GM04503 (cell line): Measurements from ENCODE around the gene HAPLN3.

Experiments used
- DNase-seq: peaks from one replicate; pipeline ENCODE4 v3.0.0-alpha.2; 2012; ENCODE audit warnings: low read depth

HAPLN3 gene

GRCh38 chr15:88860212-88860611, 35.1 kb downstream of the HAPLN3 start:
- no peak for DNase-seq

DNA sequence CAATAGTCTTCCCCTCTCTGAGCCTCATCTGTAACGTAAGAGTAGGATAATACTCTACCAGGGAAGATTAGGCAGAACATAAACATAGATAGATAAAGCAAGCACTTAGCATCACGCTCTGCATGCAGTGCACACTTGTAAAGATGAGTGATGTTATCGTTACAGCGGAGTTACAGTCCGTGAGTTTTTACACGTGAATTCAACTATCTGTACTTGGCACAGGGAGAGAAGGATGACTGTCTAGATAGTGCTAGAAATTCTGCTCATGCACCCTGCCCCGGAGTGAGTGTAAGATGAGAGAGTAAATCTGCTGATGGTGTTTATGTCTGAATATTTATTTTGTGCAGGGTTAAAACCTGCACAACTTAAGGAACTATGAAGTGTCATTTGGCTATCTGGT, 35.8 kb downstream of the HAPLN3 start:
- no peak for DNase-seq

GRCh38 chr15:88858934-88859333, 36.4 kb downstream of the HAPLN3 start:
- no peak for DNase-seq

DNA sequence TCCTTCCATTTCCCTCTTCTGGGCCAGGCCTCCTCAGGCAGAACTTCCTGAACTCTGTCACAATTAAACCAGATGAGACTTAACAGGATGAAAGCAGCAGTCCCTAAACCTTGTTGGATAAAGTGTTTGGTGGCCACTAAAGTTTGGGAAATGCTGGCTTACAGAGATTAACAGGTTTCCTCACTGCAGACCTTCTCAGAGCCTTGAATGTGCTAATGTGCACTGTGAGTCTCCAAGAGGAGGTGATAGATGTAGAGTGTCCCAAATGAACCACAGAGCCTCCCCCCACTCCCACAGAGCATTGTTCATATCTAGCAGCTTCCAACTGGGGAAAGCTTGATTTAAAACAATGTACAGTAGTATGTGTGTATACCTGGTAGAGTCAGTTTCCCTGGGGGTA, 42.9 kb downstream of the HAPLN3 start:
- no peak for DNase-seq

DNA sequence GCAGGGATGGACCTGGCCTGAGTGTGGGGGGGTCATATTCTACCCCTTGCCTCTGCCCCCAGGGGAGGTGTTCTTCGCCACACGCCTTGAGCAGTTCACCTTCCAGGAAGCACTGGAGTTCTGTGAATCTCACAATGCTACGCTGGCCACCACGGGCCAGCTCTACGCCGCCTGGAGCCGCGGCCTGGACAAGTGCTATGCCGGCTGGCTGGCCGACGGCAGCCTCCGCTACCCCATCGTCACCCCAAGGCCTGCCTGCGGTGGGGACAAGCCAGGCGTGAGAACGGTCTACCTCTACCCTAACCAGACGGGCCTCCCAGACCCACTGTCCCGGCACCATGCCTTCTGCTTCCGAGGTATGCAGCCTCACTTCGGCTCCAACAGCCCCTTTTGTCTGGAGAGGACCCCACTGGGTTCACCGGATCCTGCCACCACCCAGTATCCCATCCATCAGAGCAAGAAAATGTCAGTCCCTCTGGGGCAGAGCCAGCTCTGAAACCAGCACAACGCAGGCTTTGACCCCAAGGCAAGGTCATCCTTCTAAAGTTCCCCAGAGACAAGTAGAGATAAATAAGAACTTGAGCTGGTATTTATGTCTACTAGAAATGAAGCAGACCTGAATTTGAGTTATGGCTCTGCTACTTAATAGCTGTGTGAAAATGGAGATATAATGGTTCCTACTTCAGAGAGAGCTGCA, 45.8 kb downstream of the HAPLN3 start:
- DNase-seq: no peak

GRCh38 chr15:88848203-88848602, 47.1 kb downstream of the HAPLN3 start:
- no peak for DNase-seq

- no peak for DNase-seq
Measured at GRCh38 chr15:88847144-88847543, 48.2 kb downstream of the HAPLN3 start.

DNA sequence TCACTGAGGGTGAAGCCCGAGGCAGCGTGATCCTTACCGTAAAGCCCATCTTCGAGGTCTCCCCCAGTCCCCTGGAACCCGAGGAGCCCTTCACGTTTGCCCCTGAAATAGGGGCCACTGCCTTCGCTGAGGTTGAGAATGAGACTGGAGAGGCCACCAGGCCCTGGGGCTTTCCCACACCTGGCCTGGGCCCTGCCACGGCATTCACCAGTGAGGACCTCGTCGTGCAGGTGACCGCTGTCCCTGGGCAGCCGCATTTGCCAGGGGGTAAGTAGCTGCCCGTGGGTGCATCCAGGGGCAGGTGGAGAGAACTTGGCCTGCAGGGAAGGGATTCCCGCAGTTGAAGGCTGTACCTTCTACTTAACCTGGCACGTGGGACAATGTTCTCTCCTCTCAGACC, 49.7 kb downstream of the HAPLN3 start:
- no peak for DNase-seq

- no peak for DNase-seq
Measured at GRCh38 chr15:88844749-88845386, 50.5 kb downstream of the HAPLN3 start.

DNA sequence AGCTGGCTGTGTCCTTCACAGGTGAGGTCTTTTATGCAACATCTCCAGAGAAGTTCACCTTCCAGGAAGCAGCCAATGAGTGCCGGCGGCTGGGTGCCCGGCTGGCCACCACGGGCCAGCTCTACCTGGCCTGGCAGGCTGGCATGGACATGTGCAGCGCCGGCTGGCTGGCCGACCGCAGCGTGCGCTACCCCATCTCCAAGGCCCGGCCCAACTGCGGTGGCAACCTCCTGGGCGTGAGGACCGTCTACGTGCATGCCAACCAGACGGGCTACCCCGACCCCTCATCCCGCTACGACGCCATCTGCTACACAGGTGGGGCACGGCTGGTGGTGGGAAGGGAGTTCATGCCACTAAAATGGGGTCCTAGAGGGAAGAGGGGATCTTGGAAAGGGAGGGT, 52.0 kb downstream of the HAPLN3 start:
- no peak for DNase-seq

DNA sequence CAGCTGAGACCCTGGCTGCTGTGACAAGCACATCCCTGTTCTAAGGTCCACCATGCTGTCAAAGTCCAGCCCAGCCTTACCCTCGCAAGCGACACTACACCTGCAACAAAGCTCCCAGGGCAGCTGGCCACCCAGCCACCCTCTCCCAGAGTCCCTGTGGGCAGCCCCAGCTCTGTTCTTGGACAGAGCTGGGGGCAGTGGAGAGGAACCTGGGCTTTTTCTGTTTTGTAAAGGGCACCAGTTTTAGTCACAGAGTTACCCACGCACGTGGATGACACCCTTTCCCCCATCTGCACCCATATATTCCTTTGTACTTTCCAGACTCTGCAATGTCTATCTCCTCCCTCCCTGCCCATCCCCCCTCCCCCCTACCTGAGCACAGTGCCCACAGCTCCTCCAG, 53.2 kb downstream of the HAPLN3 start:
- no peak for DNase-seq

DNA sequence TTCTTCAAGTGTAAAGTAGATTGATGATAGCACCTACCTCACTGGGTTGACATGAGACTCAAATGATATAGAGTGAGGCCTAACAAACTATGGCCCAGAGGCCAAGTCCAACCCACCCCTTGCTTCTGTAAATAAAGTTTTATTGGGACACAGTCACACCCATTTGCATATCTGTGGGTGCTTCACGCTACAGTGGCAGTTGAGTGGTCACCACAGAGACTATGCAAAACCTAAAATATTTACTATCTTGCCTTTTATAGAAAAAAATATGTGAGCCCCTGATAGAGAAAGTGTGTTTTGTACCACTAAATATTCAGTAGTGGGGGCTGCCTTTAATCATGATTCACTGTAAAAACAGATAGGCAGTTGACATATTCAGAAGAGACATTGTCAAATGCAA, 54.1 kb downstream of the HAPLN3 start:
- DNase-seq: no peak

GRCh38 chr15:88839961-88840360, 55.4 kb downstream of the HAPLN3 start:
- DNase-seq: no peak

- no peak for DNase-seq
Measured at GRCh38 chr15:88839146-88839545, 56.2 kb downstream of the HAPLN3 start.

DNA sequence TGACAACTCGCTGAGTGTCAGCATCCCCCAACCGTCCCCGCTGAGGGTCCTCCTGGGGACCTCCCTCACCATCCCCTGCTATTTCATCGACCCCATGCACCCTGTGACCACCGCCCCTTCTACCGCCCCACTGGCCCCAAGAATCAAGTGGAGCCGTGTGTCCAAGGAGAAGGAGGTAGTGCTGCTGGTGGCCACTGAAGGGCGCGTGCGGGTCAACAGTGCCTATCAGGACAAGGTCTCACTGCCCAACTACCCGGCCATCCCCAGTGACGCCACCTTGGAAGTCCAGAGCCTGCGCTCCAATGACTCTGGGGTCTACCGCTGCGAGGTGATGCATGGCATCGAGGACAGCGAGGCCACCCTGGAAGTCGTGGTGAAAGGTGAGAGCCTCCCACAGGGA, 56.7 kb downstream of the HAPLN3 start:
- DNase-seq: no peak

- DNase-seq: peak; percentile 11
Measured at GRCh38 chr15:88835646-88836045, 59.7 kb downstream of the HAPLN3 start.

- DNase-seq: peak; percentile 34
Measured at GRCh38 chr15:88835119-88835518, 60.2 kb downstream of the HAPLN3 start.

DNA sequence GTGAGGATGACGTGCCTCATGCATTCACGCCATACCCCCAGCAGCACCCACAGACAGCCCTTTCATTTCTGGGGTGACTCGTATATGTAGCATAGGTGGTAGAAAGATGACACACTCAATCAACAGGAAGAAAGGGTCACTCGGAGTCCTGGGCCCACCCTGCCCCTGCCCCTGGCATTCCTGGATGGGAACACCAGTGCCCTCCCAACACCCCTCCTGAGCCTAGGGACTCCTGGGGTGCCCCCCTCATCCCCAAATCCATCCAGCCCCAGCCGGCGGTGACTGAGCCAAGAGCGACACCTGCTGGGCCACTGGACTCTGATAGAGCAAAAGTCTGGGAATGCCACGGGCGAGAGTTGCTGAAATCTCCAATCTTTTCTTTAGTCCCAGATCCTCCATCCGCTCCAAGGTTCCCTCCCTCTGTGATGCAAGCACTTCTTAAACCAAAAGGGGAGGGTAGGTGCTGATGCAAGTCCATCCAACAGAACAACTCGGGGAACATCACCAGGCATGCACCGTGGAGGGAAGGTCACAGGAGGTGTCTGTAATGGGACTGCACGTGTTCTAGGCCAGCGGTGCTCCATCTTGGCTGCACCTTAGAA, 61.0 kb downstream of the HAPLN3 start:
- no peak for DNase-seq

GRCh38 chr15:88833731-88834100, 61.6 kb downstream of the HAPLN3 start:
- DNase-seq: no peak

GRCh38 chr15:88832820-88833730, 62.3 kb downstream of the HAPLN3 start:
- no peak for DNase-seq

GRCh38 chr15:88830016-88830415, 65.3 kb downstream of the HAPLN3 start:
- no peak for DNase-seq

GRCh38 chr15:88828791-88829190, 66.6 kb downstream of the HAPLN3 start:
- no peak for DNase-seq
